ENCODE data around the gene ATR. TPM values are rescaled to one million over a fixed set of nuclear protein-coding genes. Genes with fewer than 3 reads are reported as not detected.

Gene ATR
- total and polyA plus RNA-seq, 9 of the 15 experiments (the other 6 are each of a cell fraction or from before 2014, with no cell fraction given) = 18.0 to 37.8 (median 23.2) TPM

DNA sequence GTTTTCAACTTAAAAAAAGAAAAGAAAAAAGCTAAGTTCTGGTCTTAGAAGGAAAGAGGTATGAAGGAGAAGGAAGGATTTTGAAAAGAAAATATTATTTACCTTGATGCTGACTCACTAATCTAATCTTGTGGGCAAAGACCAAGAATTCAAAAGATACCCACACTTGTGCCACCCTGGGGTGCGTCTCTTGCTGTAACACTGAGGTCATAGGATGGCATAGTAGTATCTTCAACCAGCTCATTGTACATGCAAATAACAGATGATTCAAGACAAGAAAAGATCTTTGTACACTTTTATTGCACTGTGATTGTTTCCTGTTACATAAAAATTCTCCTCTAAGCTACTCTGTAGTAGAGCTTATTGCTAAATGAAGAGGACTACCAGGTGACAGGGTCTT lies 35.0 kb upstream of the ATR start:
- DNase-seq (ENCODE audit: extremely low read depth in 1 of 4, low spot score in 3 of 4) = no peak
- POLR2A ChIA-PET = interaction anchor here (0.8 to 1.1 kb wide), 2 partner anchors 11 to 21 kb away, joined by 3 read pairs; no protein-coding TSS in a partner anchor
- Histone ChIP-seq H3K27me3 (ENCODE audit: control insufficient read depth in 2 of 2, insufficient read depth in 2 of 2, low read length in 2 of 2) (no peaks in the 10 kb centered on the region), H3K27ac (ENCODE audit: extremely low read depth, low read depth, low read length) (no peak overlapping the region), H4K20me1 (replicated peaks; ENCODE audit: control insufficient read depth, insufficient read depth, low read length) (peaks cover 7% of the 10 kb centered on the region; the same call in 1 of the 2 replicates), H3K4me1 (replicated peaks in 1 of 2; ENCODE audit: control insufficient read depth in 2 of 2, insufficient read depth in 2 of 2, low read length in 2 of 2) (peaks cover 0 to 6% of the 10 kb centered on the region in 2 experiments; a peak in 2 of 5 replicates), H2AFZ (ENCODE audit: low read depth, low read length) (no peak overlapping the region), H3K4me2 (ENCODE audit: insufficient read depth, low read length) (no peak overlapping the region), H3K36me3 (ENCODE audit: control insufficient read depth, insufficient read depth, low read length) (no peaks in the 10 kb centered on the region; the same call in 2 of the 3 replicates), H3K9ac (ENCODE audit: insufficient read depth in 1 of 2, low read depth in 2 of 2, low read length in 2 of 2) (no peak overlapping the region), H3K79me2 (ENCODE audit: control insufficient read depth, insufficient read depth, low read length) (no peaks in the 10 kb centered on the region; the same call in 2 of the 3 replicates), H3K4me3 (no peak overlapping the region), H3K9me3 (replicated peaks; ENCODE audit: control insufficient read depth, insufficient read depth, low read depth, low read length) (no peaks in the 10 kb centered on the region), H3K9me1 (ENCODE audit: control insufficient read depth, insufficient read depth, low read length) (no peaks in the 10 kb centered on the region)
- in situ Hi-C loops (cut with MboI) (no loop called here), intact Hi-C loops (cut with micrococcal nuclease) (no loop called here)
- CTCF ChIA-PET (ENCODE audit: low intra/inter-chr PET ratio) = no interaction called here
- ATAC-seq = no peak
- FAIRE-seq = no peak
- TF ChIP-seq, protein P1, sequence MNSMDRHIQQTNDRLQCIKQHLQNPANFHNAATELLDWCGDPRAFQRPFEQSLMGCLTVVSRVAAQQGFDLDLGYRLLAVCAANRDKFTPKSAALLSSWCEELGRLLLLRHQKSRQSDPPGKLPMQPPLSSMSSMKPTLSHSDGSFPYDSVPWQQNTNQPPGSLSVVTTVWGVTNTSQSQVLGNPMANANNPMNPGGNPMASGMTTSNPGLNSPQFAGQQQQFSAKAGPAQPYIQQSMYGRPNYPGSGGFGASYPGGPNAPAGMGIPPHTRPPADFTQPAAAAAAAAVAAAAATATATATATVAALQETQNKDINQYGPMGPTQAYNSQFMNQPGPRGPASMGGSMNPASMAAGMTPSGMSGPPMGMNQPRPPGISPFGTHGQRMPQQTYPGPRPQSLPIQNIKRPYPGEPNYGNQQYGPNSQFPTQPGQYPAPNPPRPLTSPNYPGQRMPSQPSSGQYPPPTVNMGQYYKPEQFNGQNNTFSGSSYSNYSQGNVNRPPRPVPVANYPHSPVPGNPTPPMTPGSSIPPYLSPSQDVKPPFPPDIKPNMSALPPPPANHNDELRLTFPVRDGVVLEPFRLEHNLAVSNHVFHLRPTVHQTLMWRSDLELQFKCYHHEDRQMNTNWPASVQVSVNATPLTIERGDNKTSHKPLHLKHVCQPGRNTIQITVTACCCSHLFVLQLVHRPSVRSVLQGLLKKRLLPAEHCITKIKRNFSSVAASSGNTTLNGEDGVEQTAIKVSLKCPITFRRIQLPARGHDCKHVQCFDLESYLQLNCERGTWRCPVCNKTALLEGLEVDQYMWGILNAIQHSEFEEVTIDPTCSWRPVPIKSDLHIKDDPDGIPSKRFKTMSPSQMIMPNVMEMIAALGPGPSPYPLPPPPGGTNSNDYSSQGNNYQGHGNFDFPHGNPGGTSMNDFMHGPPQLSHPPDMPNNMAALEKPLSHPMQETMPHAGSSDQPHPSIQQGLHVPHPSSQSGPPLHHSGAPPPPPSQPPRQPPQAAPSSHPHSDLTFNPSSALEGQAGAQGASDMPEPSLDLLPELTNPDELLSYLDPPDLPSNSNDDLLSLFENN (IDR thresholded peaks at IDR 0.05; ENCODE audit: low read depth in 2 of 2, low read length in 2 of 2) = no peak
- BruUV-seq (replicated peaks) = no TSS peak
- WGBS (ENCODE audit: insufficient coverage, low coverage, missing lambda C conversion rate) = 69% methylated on average over 1 of the region's 1 CpG
